Measurements from ENCODE around the gene ARMC2. TPM values are rescaled to one million over a fixed set of nuclear protein-coding genes. Genes with fewer than 3 reads are reported as not detected.
"Not testable (repeated sequence)": the region's sequence is repeated elsewhere in the genome, so short reads cannot be mapped to it uniquely, and the experiment has no call there.

ARMC2 gene
- polyA plus RNA-seq, 1 donor: 5.8 TPM

GRCh38 chr6:108921547-108922361 lies 73.5 kb downstream of the ARMC2 start:
- no peak for DNase-seq

- DNase-seq: no peak
Observed at GRCh38 chr6:108922499-108922898, 74.3 kb downstream of the ARMC2 start.

- DNase-seq: no peak
Observed at GRCh38 chr6:108927927-108928326, 79.7 kb downstream of the ARMC2 start.

GRCh38 chr6:108928650-108929049 lies 80.4 kb downstream of the ARMC2 start:
- no peak for DNase-seq

GRCh38 chr6:108931090-108931489 lies 82.9 kb downstream of the ARMC2 start:
- DNase-seq: not testable (repeated sequence)

- DNase-seq: no peak
Observed at GRCh38 chr6:108937170-108937569, 88.9 kb downstream of the ARMC2 start.

GRCh38 chr6:108940741-108941140 lies 92.5 kb downstream of the ARMC2 start:
- no peak for DNase-seq

GRCh38 chr6:108941281-108941680 lies 93.1 kb downstream of the ARMC2 start:
- DNase-seq: no peak

- no peak for DNase-seq
Observed at GRCh38 chr6:108941859-108942258, 93.6 kb downstream of the ARMC2 start.

GRCh38 chr6:108942556-108943492 lies 94.6 kb downstream of the ARMC2 start:
- DNase-seq: no peak

- no peak for DNase-seq
Observed at GRCh38 chr6:108944071-108944470, 95.8 kb downstream of the ARMC2 start.

GRCh38 chr6:108944707-108945680 lies 96.8 kb downstream of the ARMC2 start:
- peak; percentile 82 for DNase-seq

GRCh38 chr6:108945681-108946159 lies 97.5 kb downstream of the ARMC2 start:
- DNase-seq: peak; percentile 67

GRCh38 chr6:108946695-108947094 lies 98.5 kb downstream of the ARMC2 start:
- no peak for DNase-seq

GRCh38 chr6:108947114-108947854 lies 99.1 kb downstream of the ARMC2 start:
- DNase-seq: peak; percentile 69

- DNase-seq: no peak
Observed at GRCh38 chr6:108948181-108948661, 100.0 kb downstream of the ARMC2 start.

GRCh38 chr6:108951351-108951953 lies 103.2 kb downstream of the ARMC2 start:
- no peak for DNase-seq

GRCh38 chr6:108952776-108953486 lies 104.7 kb downstream of the ARMC2 start:
- peak; percentile 79 for DNase-seq

GRCh38 chr6:108953681-108954080 lies 105.5 kb downstream of the ARMC2 start:
- no peak for DNase-seq

All from hindlimb muscle (tissue), 1 donor.